Duodenal mucosa (tissue), 2 donors: ENCODE measurements around the gene MZT1.
A peak's percentile ranks its signal among the peaks of the same experiment; 100 is the strongest.

ENCODE experiments used
- H3K27ac ChIP-seq: one replicate; pipeline ENCODE4 v1.7.0; 2013; ENCODE audit warnings: low read depth, low read length
- H3K27me3 ChIP-seq, 2 donors: one replicate each; pipeline ENCODE4 v1.7.0; 2013; ENCODE audit warnings: low read length in 2 of 2, control low read depth in 1 of 2; ENCODE audit not compliant: insufficient read depth in 2 of 2, control insufficient read depth in 1 of 2
- H3K36me3 ChIP-seq, 2 donors: one replicate each; pipeline ENCODE4 v1.7.0; 2013; ENCODE audit warnings: low read length in 2 of 2, control low read depth in 1 of 2; ENCODE audit not compliant: insufficient read depth in 2 of 2, control insufficient read depth in 1 of 2
- H3K4me1 ChIP-seq, 2 donors: one replicate each; pipeline ENCODE4 v1.7.0; 2013; ENCODE audit warnings: low read length in 2 of 2, control low read depth in 1 of 2; ENCODE audit not compliant: insufficient read depth in 2 of 2, control insufficient read depth in 1 of 2
- H3K4me3 ChIP-seq, 2 donors: one replicate each; pipeline ENCODE4 v1.7.0; 2013; ENCODE audit warnings: low read length in 2 of 2, low read depth in 1 of 2
- H3K9ac ChIP-seq, 2 donors: one replicate each; pipeline ENCODE4 v1.7.0; 2013; ENCODE audit warnings: low read length in 2 of 2, low read depth in 1 of 2
- H3K9me3 ChIP-seq, 2 donors: one replicate each; pipeline ENCODE4 v1.7.0; 2013; ENCODE audit warnings: low read length in 2 of 2, control low read depth in 1 of 2; ENCODE audit not compliant: control insufficient read depth in 1 of 2

Gene MZT1

GRCh38 chr13:72727417-72728289, at the start of gene MZT1, which contains the start of gene BORA:
MZT1 (minus strand) TSS chr13:72727629; CDS start chr13:72727602, 27 bp downstream.
BORA (plus strand) TSS chr13:72727923; CDS start chr13:72728941, 1,018 bp downstream.
- H3K9me3 ChIP-seq, result no peaks in the 10 kb centered on the region
- no peak within 1 kb of the TSS for H3K27ac ChIP-seq
- H3K9ac ChIP-seq, result peak within 1 kb of the TSS; percentile 70 to 77

GRCh38 chr13:72774019-72774418, 46.6 kb upstream of the MZT1 start:
- H3K36me3 ChIP-seq, result peaks cover 50 to 84% of the 10 kb centered on the region in 2 donors
- no peak overlapping the region for H3K9ac ChIP-seq
- no peaks in the 10 kb centered on the region for H3K9me3 ChIP-seq

More at GRCh38 chr13:72727417-72728289, at the start of gene MZT1, which contains the start of gene BORA:
- no peaks in the 10 kb centered on the region for H3K27me3 ChIP-seq
- peaks cover 20 to 23% of the 10 kb centered on the region in 2 donors for H3K4me1 ChIP-seq
- H3K4me3 ChIP-seq, result peak within 1 kb of the TSS; percentile 92 to 96
- H3K36me3 ChIP-seq, result peaks cover 0 to 8% of the 10 kb centered on the region in 2 donors

GRCh38 chr13:72763411-72763810, 36.0 kb upstream of the MZT1 start:
- Histone ChIP-seq H3K4me3 (no peak overlapping the region), H3K36me3 (peaks cover 60 to 97% of the 10 kb centered on the region in 2 donors), H3K4me1 (no peaks in the 10 kb centered on the region), H3K27me3 (no peaks in the 10 kb centered on the region), H3K9me3 (no peaks in the 10 kb centered on the region), H3K27ac (no peak overlapping the region), H3K9ac (no peak overlapping the region)

More at GRCh38 chr13:72774019-72774418, 46.6 kb upstream of the MZT1 start:
- Histone ChIP-seq H3K4me1 (no peaks in the 10 kb centered on the region), H3K27ac (no peak overlapping the region), H3K27me3 (no peaks in the 10 kb centered on the region), H3K4me3 (no peak overlapping the region)

GRCh38 chr13:72760189-72760588, 32.8 kb upstream of the MZT1 start:
- H3K27ac ChIP-seq, result no peak overlapping the region
- no peaks in the 10 kb centered on the region for H3K27me3 ChIP-seq
- no peaks in the 10 kb centered on the region for H3K9me3 ChIP-seq
- peaks cover 50 to 93% of the 10 kb centered on the region in 2 donors for H3K36me3 ChIP-seq
- no peaks in the 10 kb centered on the region for H3K4me1 ChIP-seq
- H3K4me3 ChIP-seq, result no peak overlapping the region
- H3K9ac ChIP-seq, result no peak overlapping the region

GRCh38 chr13:72757792-72758535, 30.5 kb upstream of the MZT1 start:
- H3K9ac ChIP-seq, result no peak overlapping the region
- no peaks in the 10 kb centered on the region for H3K27me3 ChIP-seq
- H3K36me3 ChIP-seq, result peaks cover 41 to 88% of the 10 kb centered on the region in 2 donors
- no peaks in the 10 kb centered on the region for H3K9me3 ChIP-seq
- H3K4me1 ChIP-seq, result no peaks in the 10 kb centered on the region
- H3K4me3 ChIP-seq, result no peak overlapping the region
- H3K27ac ChIP-seq, result no peak overlapping the region

- no peaks in the 10 kb centered on the region for H3K4me1 ChIP-seq
- H3K27me3 ChIP-seq, result no peaks in the 10 kb centered on the region
- H3K9ac ChIP-seq, result no peak overlapping the region
- H3K9me3 ChIP-seq, result no peaks in the 10 kb centered on the region
- H3K27ac ChIP-seq, result no peak overlapping the region
- H3K4me3 ChIP-seq, result no peak overlapping the region
- peaks cover 15 to 72% of the 10 kb centered on the region in 2 donors for H3K36me3 ChIP-seq
Measured at GRCh38 chr13:72754111-72754510, 26.7 kb upstream of the MZT1 start.

GRCh38 chr13:72751220-72751619, 23.8 kb upstream of the MZT1 start:
- H3K9me3 ChIP-seq, result no peaks in the 10 kb centered on the region
- H3K4me1 ChIP-seq, result no peaks in the 10 kb centered on the region
- peaks cover 10 to 70% of the 10 kb centered on the region in 2 donors for H3K36me3 ChIP-seq
- H3K27ac ChIP-seq, result no peak overlapping the region
- no peak overlapping the region for H3K4me3 ChIP-seq
- no peaks in the 10 kb centered on the region for H3K27me3 ChIP-seq
- H3K9ac ChIP-seq, result no peak overlapping the region

GRCh38 chr13:72745260-72745659, 17.8 kb upstream of the MZT1 start:
- Histone ChIP-seq H3K4me3 (no peak overlapping the region), H3K4me1 (no peaks in the 10 kb centered on the region), H3K36me3 (peaks cover 8 to 57% of the 10 kb centered on the region in 2 donors), H3K27me3 (no peaks in the 10 kb centered on the region), H3K9me3 (no peaks in the 10 kb centered on the region), H3K9ac (no peak overlapping the region), H3K27ac (no peak overlapping the region)

- Histone ChIP-seq H3K27me3 (no peaks in the 10 kb centered on the region), H3K4me3 (no peak overlapping the region), H3K9me3 (no peaks in the 10 kb centered on the region), H3K4me1 (no peaks in the 10 kb centered on the region), H3K36me3 (peaks cover 9 to 49% of the 10 kb centered on the region in 2 donors), H3K27ac (no peak overlapping the region), H3K9ac (no peak overlapping the region)
Measured at GRCh38 chr13:72740015-72740414, 12.6 kb upstream of the MZT1 start.

- H3K4me3 ChIP-seq, result no peak overlapping the region
- H3K27me3 ChIP-seq, result no peaks in the 10 kb centered on the region
- H3K36me3 ChIP-seq, result peaks cover 11 to 46% of the 10 kb centered on the region in 2 donors
- H3K9me3 ChIP-seq, result no peaks in the 10 kb centered on the region
- H3K27ac ChIP-seq, result no peak overlapping the region
- no peaks in the 10 kb centered on the region for H3K4me1 ChIP-seq
- H3K9ac ChIP-seq, result no peak overlapping the region
Measured at GRCh38 chr13:72737033-72737432, 9.6 kb upstream of the MZT1 start.
